HG03342 (cell line): ENCODE data around the gene GABRG2.
"Not testable (repeated sequence)": the region's sequence is repeated elsewhere in the genome, so short reads cannot be mapped to it uniquely, and the experiment has no call there.

Source experiments
- ATAC-seq: cut with Tn5 transposase; IDR thresholded peaks from one replicate; pipeline ENCODE4 v1.9.1; 2021; ENCODE audit warnings: mild to moderate bottlenecking, moderate library complexity; ENCODE audit not compliant: unreplicated experiment

The GABRG2 gene

DNA sequence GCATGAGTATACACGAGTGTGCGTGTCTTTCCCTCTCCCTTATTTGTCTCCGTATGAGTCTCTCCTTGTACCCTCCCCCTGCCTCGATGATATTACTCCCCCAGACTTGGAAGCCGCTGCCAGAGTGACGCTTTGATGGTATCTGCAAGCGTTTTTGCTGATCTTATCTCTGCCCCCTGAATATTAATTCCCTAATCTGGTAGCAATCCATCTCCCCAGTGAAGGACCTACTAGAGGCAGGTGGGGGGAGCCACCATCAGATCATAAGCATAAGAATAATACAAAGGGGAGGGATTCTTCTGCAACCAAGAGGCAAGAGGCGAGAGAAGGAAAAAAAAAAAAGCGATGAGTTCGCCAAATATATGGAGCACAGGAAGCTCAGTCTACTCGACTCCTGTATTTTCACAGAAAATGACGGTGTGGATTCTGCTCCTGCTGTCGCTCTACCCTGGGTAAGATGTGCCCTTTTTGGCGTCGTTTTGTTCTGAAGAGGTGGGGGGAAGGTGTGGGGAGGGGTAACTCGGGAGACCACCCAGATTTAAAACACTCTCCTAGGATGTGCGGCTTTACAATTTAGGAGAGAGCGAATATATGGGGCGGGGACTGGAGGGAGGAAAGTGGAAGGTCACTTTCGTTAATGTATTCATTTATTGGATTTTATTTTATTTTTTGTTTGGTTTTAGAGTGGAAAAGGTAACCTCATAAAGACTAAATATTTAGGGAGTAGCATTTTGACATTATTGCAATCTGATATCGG is at the start of gene GABRG2:
Gene GABRG2, plus strand, starts transcription at position 119 of the 757 bp plus-strand sequence. Its CDS starts 227 bp downstream, at position 346.
- no peak for ATAC-seq

DNA sequence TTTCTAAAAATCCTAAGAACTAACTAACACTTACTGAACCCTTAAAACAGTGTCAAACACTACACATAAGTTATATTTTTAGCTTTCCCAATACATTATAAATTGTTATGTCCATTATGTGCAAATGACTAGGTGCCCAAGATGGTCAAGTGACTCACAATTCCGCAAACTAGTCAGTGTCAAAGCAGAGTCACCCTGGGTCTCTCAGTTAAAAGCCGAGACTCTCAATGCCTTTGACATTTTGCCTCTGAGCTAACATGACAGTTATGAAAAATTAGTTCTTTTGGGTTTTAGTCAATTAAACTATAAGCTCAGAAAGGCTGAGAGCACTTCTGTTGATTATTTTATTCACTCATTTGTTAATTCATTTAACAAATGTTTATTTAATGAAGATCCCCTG is 42.3 kb upstream of the GABRG2 start:
- ATAC-seq, result no peak

DNA sequence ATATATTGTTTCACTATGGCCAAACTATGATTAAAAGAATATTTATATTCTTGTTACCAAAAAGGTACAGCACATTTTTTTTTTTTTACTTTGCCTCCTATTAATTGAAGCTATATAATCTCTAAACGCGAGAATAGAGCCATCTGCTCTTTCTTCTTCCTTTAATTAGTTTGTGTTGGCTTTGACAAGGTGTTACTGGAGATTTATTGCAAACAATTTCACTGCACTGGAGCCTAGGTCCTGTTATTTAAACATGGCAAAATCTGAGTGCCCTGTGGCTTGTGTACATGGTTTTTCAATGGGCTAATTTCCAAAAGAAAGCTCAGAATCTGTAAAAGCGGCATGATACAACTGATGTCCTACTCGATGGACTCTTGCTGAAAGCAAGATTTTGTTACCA is 40.8 kb upstream of the GABRG2 start:
- ATAC-seq, result no peak

DNA sequence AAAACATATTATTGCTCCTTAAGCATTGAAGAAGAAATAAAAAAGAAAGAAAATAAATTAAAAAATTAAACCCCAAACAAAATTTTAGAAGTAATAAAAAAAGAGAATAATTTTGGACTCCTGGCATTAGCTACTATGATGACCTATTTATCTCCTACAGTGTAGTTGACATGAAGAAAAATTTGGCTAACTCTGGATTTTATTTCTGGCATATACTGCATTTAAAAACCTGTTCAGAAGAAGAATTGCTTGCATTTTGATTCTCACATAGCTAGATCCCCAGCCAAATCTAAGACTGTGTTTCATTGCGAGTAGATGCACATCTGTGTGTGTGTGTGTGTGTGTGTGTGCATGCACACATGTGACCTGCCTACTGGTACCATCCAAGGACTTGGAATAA is 30.1 kb upstream of the GABRG2 start:
- no peak for ATAC-seq

DNA sequence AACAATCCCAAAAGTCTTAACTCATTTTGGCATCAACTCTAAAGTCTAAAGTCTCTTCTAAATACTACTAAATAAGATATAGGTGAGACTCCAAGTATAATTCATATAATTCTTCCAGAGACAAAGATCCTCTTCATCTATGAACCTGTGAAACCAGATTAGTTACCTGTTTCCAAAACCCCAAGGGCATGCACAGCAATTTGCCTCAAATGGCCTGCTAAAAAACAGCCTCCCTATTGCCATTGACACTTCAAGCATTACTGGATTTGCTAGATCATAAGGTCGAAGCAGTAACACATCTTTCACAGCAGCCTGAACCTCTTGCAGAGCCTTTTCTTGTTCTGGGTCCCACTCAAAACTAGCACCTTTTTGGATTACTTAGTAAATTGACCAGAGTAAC is 20.3 kb upstream of the GABRG2 start:
- no peak for ATAC-seq

DNA sequence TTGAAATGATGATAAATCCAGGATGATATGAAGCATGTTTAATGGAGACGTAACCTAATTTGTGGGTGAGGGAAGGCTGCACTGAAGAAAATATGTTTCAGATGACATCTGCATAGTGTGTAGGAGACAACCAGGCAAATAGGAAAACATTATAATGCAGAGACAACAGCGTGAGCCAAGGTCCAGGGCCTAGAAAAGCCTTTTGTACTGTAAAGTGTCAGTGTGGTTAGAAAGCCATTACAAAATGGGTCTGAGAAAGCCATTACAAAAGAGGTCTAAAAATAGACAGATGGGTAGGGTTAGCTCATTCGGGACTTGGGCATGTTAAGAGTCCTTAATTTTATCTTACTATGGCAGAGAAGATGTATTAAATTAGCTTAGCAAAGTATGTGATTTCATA is 14.9 kb upstream of the GABRG2 start:
- ATAC-seq, result no peak

DNA sequence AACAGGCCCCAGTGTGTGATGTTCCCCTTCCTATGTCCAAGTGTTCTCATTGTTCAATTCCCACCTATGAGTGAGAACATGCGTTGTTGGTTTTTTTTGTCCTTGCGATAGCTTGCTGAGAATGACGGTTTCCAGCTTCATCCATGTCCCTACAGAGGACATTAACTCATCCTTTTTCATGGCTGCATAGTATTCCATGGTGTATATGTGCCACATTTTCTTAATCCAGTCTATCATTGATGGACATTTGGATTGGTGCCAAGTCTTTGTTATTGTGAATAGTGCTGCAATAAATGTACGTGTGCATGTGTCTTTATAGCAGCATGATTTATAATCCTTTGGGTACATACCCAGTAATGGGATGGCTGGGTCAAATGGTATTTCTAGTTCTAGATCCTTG is 12.5 kb upstream of the GABRG2 start:
- not testable (repeated sequence) for ATAC-seq

DNA sequence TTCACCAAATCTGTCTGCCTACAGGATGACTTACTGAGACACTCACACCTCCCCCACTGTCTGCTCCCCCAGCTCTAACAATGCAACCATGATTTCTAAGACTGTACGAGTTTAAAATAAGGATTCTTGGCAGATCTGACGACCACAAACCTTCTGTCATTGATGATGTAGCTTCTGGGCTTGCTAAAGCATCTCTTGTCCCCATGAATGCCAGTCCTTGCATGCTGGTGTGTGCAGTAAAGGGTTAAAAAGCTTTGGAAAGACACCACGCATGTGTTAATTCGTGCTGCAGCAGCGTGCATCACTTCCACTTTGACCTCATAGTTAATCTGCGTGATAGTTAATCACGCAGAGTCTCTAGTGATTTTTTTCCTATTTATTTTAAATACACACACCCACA is 411 bp upstream of the GABRG2 start:
- ATAC-seq, result no peak

DNA sequence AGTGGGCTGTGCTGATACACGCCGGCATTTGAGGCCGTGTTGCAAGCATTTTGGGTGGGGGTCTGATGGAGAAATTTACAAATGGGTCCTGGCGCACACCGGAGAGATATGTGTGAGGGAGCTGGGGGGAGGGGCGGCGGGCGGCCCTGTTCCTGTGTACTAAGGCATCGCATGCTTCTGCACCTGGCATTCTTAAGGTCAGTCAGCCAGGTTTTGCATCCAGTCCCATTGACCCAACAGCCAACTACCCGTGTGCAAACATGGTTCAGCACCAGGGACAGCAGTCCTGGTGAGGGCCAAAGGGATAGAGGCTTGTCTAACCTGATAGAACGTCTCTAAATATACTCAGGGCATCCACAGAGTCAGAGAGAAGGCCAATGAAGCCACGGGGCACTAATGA is 839 bp downstream of the GABRG2 start:
- peak; percentile 67 for ATAC-seq

DNA sequence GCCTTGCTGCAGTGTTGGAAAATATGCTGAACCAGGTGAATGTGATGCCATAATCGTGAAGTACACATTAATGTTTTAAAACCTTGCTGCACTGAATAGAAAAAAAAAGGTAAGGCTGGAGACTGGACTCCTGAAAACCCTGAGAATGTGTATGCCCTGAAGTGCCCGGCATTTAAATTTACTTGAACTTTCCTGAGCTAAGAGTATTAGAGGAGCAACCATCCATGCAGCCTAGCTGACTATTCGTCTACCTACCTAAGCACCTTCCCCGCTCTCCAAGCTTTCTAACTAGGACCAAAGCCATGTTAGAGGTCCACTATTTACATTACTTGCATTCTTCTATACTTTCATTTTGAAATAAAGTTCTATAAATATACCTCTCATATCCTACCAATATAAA is 1.4 kb downstream of the GABRG2 start:
- ATAC-seq, result no peak

DNA sequence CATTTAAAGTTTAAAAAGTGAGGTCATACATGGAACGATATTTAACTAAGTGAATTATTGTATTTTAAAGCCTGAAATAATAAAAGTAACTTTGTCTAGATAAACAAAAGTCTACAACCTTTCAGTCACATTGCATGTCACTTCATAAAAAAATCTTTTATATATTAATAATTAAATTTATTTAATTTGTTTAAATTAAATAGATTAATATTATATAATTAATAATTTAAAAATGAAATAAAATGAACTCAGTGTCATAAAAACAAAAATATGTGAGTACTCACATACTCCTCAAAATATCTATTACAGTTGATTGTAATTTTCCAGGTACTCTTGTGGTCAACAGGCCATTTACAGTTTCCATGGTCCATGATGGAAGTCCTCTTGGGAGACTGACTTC is 11.2 kb downstream of the GABRG2 start:
- ATAC-seq, result no peak

DNA sequence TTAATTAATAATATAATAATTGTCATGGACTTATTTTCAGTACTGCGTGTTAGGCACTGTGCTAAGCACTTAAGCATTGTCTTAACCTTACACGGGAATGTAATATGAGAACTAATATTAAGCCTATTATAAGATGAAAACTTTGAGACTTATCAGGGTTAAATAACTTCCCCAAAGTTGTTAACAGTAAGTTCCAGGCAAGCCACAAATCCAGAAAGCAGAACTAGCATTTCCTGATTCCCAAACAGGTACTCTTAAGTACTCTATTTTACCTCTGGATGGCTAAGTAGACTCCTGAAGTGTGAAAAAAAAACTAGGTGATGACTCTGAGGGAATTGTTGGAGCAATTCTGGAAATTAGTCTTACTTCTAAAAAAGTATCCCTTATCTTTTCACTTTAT is 23.8 kb downstream of the GABRG2 start:
- ATAC-seq, result no peak

DNA sequence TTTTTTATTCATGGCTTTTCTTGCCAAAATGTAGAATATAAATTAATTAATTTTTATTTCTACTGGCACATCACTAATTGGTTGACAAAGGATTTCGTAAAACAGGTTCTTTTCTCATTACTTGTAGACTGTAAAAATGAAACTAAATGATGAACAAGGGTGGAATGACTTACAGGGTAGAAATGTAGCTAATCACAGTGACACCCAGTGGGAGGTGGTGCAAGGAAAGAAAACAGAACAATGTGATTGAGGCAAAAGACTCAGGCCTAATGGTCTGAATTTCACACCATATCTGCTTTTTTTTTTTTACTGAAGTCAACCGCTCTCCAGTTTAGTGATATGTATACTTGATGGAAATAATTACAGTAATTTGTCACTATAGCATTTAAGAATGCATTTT is 28.9 kb downstream of the GABRG2 start:
- no peak for ATAC-seq

DNA sequence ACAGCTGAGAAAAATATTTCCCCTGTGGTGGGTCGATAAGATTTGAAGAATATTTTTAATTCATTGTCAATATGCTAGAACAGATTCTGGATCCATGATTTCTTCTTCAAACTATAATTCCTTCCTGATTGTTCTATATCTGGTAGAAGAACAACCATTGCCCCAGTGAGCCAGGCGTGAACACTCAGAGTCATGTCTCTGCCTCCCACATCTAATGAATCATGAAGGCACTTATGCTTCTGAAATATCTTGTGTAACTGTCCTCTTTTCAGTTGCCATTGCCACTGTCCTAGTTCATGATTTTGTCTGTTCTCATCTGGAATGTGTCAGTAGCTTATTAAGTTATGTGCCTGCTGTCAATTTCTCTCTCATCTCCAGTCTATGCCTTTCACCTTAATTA is 40.0 kb downstream of the GABRG2 start:
- no peak for ATAC-seq

DNA sequence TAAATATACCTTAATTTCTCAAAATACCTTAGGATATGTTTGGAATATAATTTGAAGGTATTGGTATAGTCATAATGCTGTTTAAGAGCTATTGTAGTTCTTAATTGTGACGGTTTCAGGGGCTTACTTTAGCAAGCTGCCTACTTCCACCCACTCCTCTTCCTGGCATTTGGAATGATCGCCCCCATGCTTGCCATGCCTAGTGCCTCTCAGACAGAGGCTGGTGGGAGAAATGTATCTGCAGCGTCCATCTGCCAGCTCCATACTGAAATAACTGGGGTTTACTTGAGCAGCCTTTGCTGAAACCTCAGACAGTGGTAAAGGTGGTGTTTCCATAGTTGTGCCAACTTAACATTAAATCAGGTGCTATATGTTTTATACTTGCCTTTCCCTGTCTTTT is 52.2 kb downstream of the GABRG2 start:
- ATAC-seq, result no peak

DNA sequence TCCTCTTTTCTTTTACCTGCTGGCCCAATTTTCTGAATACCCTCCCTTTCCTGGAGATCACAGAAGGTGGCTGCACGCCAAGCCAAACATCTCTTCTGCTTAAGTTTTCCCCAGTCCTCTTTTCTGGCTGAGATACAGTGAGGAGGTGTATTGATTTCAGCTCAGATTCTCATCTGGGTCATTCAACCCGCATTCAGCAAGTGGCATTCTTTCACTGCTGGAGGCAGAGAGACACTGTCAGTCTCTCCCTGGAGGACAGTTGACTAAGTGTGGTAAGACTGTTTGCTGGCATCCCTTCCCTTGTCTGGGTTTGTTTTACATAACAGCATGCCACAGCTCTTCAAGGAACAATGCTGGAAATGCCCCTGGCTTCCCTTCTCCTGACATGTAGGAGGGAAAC is 60.5 kb downstream of the GABRG2 start:
- no peak for ATAC-seq

DNA sequence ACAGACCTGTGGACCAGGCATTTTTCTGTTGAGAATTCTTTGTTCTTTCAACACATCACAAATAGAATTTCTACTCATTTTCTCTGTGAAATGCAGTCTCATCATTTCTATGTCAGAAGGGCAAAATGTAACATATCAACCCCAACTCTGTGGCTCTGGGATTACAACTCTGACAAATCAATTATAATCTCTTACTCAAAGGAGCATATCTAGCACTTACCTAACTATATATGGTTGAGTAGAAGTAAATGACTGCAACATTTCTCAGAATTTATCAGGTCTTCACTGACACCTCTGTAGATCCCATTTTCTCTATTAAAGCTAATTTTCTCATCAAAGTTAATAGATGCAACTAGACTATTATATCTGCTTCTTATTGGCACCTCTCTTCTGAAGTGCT is 64.8 kb downstream of the GABRG2 start:
- no peak for ATAC-seq

DNA sequence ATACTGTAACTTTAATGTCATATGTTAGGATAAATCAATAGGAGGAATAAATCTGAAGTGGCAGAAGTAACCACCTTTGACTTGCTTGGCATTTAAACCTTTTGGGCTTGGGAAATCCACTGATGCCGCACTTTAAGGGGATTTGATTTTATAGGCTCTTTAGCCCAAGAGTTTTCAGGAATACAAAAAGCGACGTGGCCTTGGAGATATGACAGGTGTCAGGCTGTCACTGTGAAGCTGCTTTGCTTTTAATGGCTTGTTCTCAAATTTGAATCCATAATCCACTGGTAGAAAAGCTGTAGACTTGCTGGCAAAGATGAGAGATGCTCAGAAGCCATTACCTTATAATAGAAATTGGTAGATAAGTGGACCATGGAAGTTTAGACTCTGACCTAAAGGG is 71.6 kb downstream of the GABRG2 start:
- ATAC-seq, result no peak

DNA sequence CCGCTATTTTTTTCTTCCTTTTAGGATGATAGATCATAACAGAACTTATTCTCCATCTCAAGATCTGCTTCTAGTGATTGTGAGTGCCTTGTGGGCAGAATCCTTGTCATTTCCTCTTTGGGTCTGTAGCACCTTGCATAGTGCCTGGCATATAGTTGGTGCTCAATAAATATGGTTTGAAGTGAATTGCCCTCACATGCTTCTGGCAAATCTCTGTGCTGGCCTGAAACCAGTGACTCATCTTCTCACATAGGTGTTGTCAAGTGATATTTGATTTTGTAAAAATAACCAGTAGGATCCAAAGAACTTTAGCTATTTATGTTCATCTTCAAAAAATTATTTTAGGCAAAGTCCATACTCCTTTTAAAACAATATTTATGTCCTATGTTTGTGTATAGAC is 86.7 kb downstream of the GABRG2 start:
- no peak for ATAC-seq

DNA sequence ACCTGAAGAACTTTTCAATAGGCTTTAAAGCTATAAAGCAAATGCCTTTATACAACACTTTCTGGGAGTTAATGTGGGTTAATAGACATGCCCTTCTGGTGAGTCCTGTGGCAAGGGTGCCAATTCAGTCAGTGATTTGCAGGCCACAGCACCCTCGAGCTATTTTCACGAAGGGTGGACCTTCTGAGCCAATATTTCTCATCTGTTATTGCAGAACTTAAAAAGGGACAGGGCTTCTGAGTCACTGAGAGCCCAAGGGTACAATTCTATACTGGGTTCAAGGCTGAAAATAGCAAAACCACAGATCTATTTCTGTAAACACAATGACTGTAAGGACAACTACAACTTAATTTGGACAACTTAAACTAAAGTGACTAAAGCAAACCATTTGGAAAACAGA is 92.8 kb downstream of the GABRG2 start:
- no peak for ATAC-seq

DNA sequence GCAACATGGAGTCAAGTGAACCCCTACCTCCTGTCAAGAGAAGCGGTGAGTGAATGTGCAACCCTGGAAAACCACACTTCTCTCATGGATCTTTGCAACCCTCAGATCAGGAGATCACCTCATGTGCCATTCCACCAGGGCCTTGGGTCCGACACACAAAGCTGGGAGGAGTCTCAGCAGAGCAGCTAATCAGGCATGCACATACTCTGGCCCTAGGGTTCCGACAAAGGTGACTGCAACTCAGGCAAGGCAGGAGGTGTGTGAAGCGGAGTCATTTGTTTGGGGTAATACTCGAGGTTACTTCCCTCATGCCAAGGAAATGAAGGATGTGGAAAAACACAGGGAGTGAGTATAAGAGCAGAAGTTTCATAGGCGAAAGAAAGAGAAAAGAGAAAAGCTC is 96.1 kb downstream of the GABRG2 start:
- no peak for ATAC-seq

DNA sequence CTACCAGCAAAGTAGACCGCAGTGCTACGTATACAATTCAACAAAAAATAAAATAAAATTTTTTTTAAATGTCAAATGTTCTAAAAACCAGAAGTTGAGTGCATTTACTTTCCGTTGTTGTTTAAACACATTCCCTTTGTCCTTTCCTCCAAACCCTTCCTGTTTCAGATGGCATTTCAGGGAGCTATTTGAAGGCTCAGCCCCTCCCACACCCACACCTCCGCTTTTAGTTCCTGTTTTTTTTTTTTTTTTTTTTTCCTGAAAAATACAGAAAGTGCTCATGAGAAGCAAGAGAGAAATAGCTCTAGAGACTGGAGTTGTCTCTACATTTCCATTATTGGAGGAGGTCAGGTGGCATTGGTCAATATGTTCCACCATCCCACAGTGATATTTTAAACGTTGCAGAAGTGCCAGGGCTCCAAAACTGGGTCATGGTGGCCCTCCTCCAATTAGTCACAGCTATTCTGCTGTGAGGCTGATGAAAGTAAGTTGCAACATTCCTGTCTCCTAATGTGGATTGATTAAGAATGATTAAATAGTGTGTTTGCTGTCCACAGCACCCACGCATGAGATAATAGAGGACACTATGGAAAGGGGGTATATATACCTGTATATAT is 106.9 kb downstream of the GABRG2 start:
- ATAC-seq, result no peak

DNA sequence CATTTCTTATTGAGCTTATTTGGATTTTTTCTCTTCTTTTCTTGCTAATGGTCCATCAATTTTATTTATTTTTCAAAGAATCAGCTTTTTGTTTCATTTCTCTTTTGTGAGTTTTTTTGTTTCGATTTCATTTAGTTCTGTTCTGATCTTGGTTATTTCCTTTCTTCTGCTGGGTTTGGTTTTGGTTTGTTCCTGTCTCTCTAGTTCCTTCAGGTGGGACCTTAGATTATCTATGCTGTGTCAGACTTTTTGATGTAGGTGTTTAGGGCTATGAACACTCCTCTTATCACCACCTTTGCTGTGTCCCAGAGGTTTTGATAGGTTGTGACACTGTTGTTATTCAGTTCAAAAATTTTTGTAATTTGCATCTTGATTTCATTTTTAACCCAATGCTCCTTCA is 119.8 kb downstream of the GABRG2 start:
- no peak for ATAC-seq
